Omental fat pad (tissue), 4 donors: ENCODE measurements around the gene ZDHHC12. TPM values are rescaled to one million over a fixed set of nuclear protein-coding genes. Genes with fewer than 3 reads are reported as not detected.
"Not testable (repeated sequence)": the region's sequence is repeated elsewhere in the genome, so short reads cannot be mapped to it uniquely, and the experiment has no call there.

Source experiments
- ATAC-seq: fragments of 150-250 bp; one replicate; pipeline ENCODE4 v1.9.1; 2016; ENCODE audit warnings: mild to moderate bottlenecking, moderate library complexity; ENCODE audit not compliant: low FRiP score
- DNase-seq: peaks from one replicate; pipeline ENCODE4 v3.0.0-alpha.2; 2019; ENCODE audit warnings: low spot score
- CTCF ChIP-seq, 3 donors: fragments of 450-650 bp; IDR thresholded peaks; one replicate each; pipeline ENCODE4 v1.5.1; 2016 to 2017; ENCODE audit warnings: antibody characterized with exemption in 3 of 3, mild to moderate bottlenecking in 3 of 3, moderate library complexity in 2 of 3
- total RNA-seq, 4 donors: library from RNA; depleted of rRNA; stranded (reverse); fragments of >200 nt; gene quantifications; one replicate each; pipeline ENCODE4 v1.1.0, GENCODE V29; 2016

The ZDHHC12 gene
- total RNA-seq, 4 donors from 2014 or later: 23.6 to 40.6 (median 30.8) TPM

- no peak for DNase-seq
- no peak for TF ChIP-seq CTCF (IDR thresholded peaks at IDR 0.05)
- ATAC-seq: peak; percentile 9
These were observed 20.8 kb downstream of the ZDHHC12 start for GRCh38 chr9:128702949-128703615.

GRCh38 chr9:128702445-128702948 lies 21.4 kb downstream of the ZDHHC12 start, which contains the start of gene PKN3:
Gene PKN3 (plus strand): TSS chr9:128702503. CDS start chr9:128702916, 413 bp downstream.
- ATAC-seq (peak; percentile 87), DNase-seq (peak; percentile 72)
- peak in 2 of 3 donors; percentile 79 to 81 for TF ChIP-seq CTCF (IDR thresholded peaks at IDR 0.05)

- no peak for ATAC-seq
- DNase-seq: no peak
- TF ChIP-seq CTCF (IDR thresholded peaks at IDR 0.05): no peak
These were observed 22.6 kb downstream of the ZDHHC12 start for GRCh38 chr9:128701227-128701854.

GRCh38 chr9:128699096-128699795 lies 24.7 kb downstream of the ZDHHC12 start:
- DNase-seq, ATAC-seq: not testable (repeated sequence)

GRCh38 chr9:128696923-128697707 lies 26.8 kb downstream of the ZDHHC12 start:
- DNase-seq: no peak
- TF ChIP-seq CTCF (IDR thresholded peaks at IDR 0.05): no peak
- no peak for ATAC-seq

GRCh38 chr9:128694344-128694743 lies 29.6 kb downstream of the ZDHHC12 start:
- DNase-seq: no peak
- ATAC-seq: no peak
- no peak for TF ChIP-seq CTCF (IDR thresholded peaks at IDR 0.05)

- not testable (repeated sequence) for ATAC-seq, DNase-seq
These were observed 30.2 kb downstream of the ZDHHC12 start for GRCh38 chr9:128693738-128694137.
